HepG2 (cell line): ENCODE measurements around the gene SERPINB10. TPM values are rescaled to one million over a fixed set of nuclear protein-coding genes. Genes with fewer than 3 reads are reported as not detected.

Experiments used
- ATAC-seq: fragments of 200-7000 bp; cut with Tn5 transposase; 3 replicates; pipeline ENCODE4 v1.9.1; 2020; ENCODE audit warnings: mild to moderate bottlenecking, moderate library complexity
- BruUV-seq: library from RNA; stranded (reverse); fragments of 400-500 nt; replicated peaks from 2 replicates; lab custom pipeline; 2021; lab: Mats Ljungman, UMichigan
- CTCF ChIA-PET: fragments of 300-600 bp; formaldehyde crosslinking; extraction: SDS; loops from one replicate; lab custom pipeline; 2021; ENCODE audit warnings: low total read pairs, inconsistent platforms, low intra/inter-chr PET ratio; lab: Yijun Ruan, JAX
- POLR2A ChIA-PET: fragments of 350-600 bp; sonication (Branson Sonifier 250); formaldehyde crosslinking; loops from one replicate; lab custom pipeline; 2020; ENCODE audit warnings: antibody characterized with exemption, inconsistent platforms; lab: Yijun Ruan, JAX
- DNase-seq: peaks from one replicate; pipeline ENCODE4 v3.0.0-alpha.2; 2015; ENCODE audit warnings: low spot score
- FAIRE-seq: peaks from 3 replicates; lab custom pipeline; 2011; peaks lifted over from hg19 to GRCh38; lab: Jason Lieb, UNC
- H2AFZ ChIP-seq: one replicate; pipeline ENCODE4 v1.6.1; 2011; ENCODE audit warnings: low read length, inconsistent platforms
- H3K27ac ChIP-seq: fragments of 300-600 bp; 3 replicates; pipeline ENCODE4 v1.8.0; 2011; ENCODE audit warnings: mixed run types, mild to moderate bottlenecking, mixed read lengths, low read length, inconsistent platforms; ENCODE audit not compliant: insufficient read depth; ENCODE audit errors: extremely low read length
- H3K27me3 ChIP-seq, 2 experiments: fragments of 200-600 bp in 1 of 2; 2 replicates in 1 of 2; 3 replicates in 1 of 2; pipeline versions ENCODE4 v1.6.0 to v1.8.0; 2011; ENCODE audit warnings: low read length in 2 of 2, mild to moderate bottlenecking in 2 of 2, moderate library complexity in 2 of 2, inconsistent platforms in 1 of 2; ENCODE audit not compliant: insufficient read depth in 2 of 2, control insufficient read depth in 1 of 2
- H3K36me3 ChIP-seq, 2 experiments: fragments of 200-600 bp in 1 of 2; replicated peaks in 1 of 2; 2 replicates in 1 of 2; 3 replicates in 1 of 2; pipeline versions ENCODE4 v1.5.1 to v1.8.0; 2011; ENCODE audit warnings: low read length in 2 of 2, inconsistent platforms in 1 of 2; ENCODE audit not compliant: insufficient read depth in 2 of 2, control insufficient read depth in 1 of 2
- H3K4me1 ChIP-seq: 2 replicates; pipeline ENCODE4 v1.5.1; 2012; ENCODE audit warnings: low read length, inconsistent platforms; ENCODE audit not compliant: insufficient read depth
- H3K4me2 ChIP-seq: 2 replicates; pipeline ENCODE4 v1.6.0; 2011; ENCODE audit warnings: low read depth, low read length, inconsistent platforms
- H3K4me3 ChIP-seq, 3 experiments: fragments of 200-600 bp in 1 of 3; sonication (generic), shearing (Covaris generic) in 1 of 3; replicated peaks in 1 of 3; 2 replicates each; pipeline ENCODE4 v1.5.1; 2011 to 2016; ENCODE audit warnings: low read length in 3 of 3, inconsistent platforms in 2 of 3, low read depth in 2 of 3, mild to moderate bottlenecking in 2 of 3, control low read depth in 1 of 3, mixed read lengths in 1 of 3; ENCODE audit not compliant: insufficient read depth in 1 of 3
- H3K79me2 ChIP-seq: one replicate; pipeline ENCODE4 v1.6.1; 2011; ENCODE audit warnings: low read length, inconsistent platforms; ENCODE audit not compliant: insufficient read depth
- H3K9ac ChIP-seq: 2 replicates; pipeline ENCODE4 v1.6.0; 2011; ENCODE audit warnings: mild to moderate bottlenecking, low read depth, low read length, inconsistent platforms; ENCODE audit not compliant: insufficient read depth
- H3K9me3 ChIP-seq: 2 replicates; pipeline ENCODE4 v1.5.1; 2012; ENCODE audit warnings: mild to moderate bottlenecking, low read length
- H4K20me1 ChIP-seq: 2 replicates; pipeline ENCODE4 v1.6.0; 2011; ENCODE audit warnings: inconsistent platforms, mild to moderate bottlenecking, low read length, moderate library complexity; ENCODE audit not compliant: insufficient read depth
- CBX5 ChIP-seq: sonication (generic); formaldehyde crosslinking; IDR thresholded peaks from 2 replicates; pipeline ENCODE4 v1.4.0; 2020; ENCODE audit warnings: missing genetic modification reagents, borderline replicate concordance
- EP300 ChIP-seq, 3 experiments: sonication (generic) in 1 of 3; formaldehyde crosslinking in 1 of 3; IDR thresholded peaks; 2 replicates each; pipeline versions ENCODE4 v1.5.1 to v1.6.1; 2011 to 2020; ENCODE audit warnings: low read depth in 2 of 3, low read length in 2 of 3, borderline replicate concordance in 1 of 3, improper control_type of control experiment in 1 of 3, mild to moderate bottlenecking in 1 of 3, missing genetic modification reagents in 1 of 3, moderate library complexity in 1 of 3
- FOXM1 ChIP-seq: sonication (generic); formaldehyde crosslinking; IDR thresholded peaks from 2 replicates; pipeline ENCODE4 v1.5.0; 2020; ENCODE audit warnings: missing genetic modification reagents
- GABPA ChIP-seq, 2 experiments: IDR thresholded peaks; 2 replicates each; pipeline ENCODE4 v1.6.1; 2011 to 2016; ENCODE audit warnings: low read depth in 2 of 2, low read length in 1 of 2, missing biosample characterization in 1 of 2, missing genetic modification characterization in 1 of 2
- LBX2 ChIP-seq: sonication (generic); formaldehyde crosslinking; IDR thresholded peaks from 2 replicates; pipeline ENCODE4 v1.5.0; 2020; ENCODE audit warnings: missing genetic modification reagents, mild to moderate bottlenecking, borderline replicate concordance
- PRDM15 ChIP-seq: sonication (generic); formaldehyde crosslinking; IDR thresholded peaks from 2 replicates; pipeline ENCODE4 v1.4.0; 2020; ENCODE audit warnings: missing genetic modification reagents
- SCMH1 ChIP-seq: sonication (generic); formaldehyde crosslinking; IDR thresholded peaks from 2 replicates; pipeline ENCODE4 v1.9.0; 2021; ENCODE audit warnings: missing genetic modification reagents, mild to moderate bottlenecking, borderline replicate concordance
- SNRNP70 ChIP-seq: fragments of 200-400 bp; formaldehyde crosslinking; IDR thresholded peaks from 2 replicates; pipeline ENCODE4 v1.6.1; 2017; ENCODE audit warnings: mild to moderate bottlenecking, low read depth, low read length, moderate library complexity
- TOPORS ChIP-seq: sonication (generic); formaldehyde crosslinking; IDR thresholded peaks from 2 replicates; pipeline ENCODE4 v1.8.0; 2023; ENCODE audit warnings: mild to moderate bottlenecking, missing genetic modification reagents
- ZFP90 ChIP-seq: sonication (generic); formaldehyde crosslinking; IDR thresholded peaks from 2 replicates; pipeline ENCODE4 v1.8.0; 2022; ENCODE audit warnings: missing genetic modification reagents, mild to moderate bottlenecking, inconsistent platforms, borderline replicate concordance
- ZNF496 ChIP-seq: sonication (generic); formaldehyde crosslinking; IDR thresholded peaks from 2 replicates; pipeline ENCODE4 v1.8.1; 2023; ENCODE audit warnings: mild to moderate bottlenecking, moderate library complexity, missing genetic modification reagents; ENCODE audit not compliant: insufficient replicate concordance
- ZNF549 ChIP-seq: sonication (generic); formaldehyde crosslinking; IDR thresholded peaks from 2 replicates; pipeline ENCODE4 v1.5.0; 2020; ENCODE audit warnings: missing genetic modification reagents
- ZNF607 ChIP-seq: sonication (generic); formaldehyde crosslinking; IDR thresholded peaks from 2 replicates; pipeline ENCODE4 v1.5.1; 2020; ENCODE audit warnings: missing genetic modification reagents, mild to moderate bottlenecking, borderline replicate concordance
- ZNF652 ChIP-seq: IDR thresholded peaks from 2 replicates; pipeline ENCODE4 v1.6.1; 2016; ENCODE audit warnings: low read depth, borderline replicate concordance
- ZNF737 ChIP-seq: sonication (generic); formaldehyde crosslinking; IDR thresholded peaks from 2 replicates; pipeline ENCODE4 v1.5.0; 2020; ENCODE audit warnings: missing genetic modification reagents, mild to moderate bottlenecking, borderline replicate concordance
- ZNF775 ChIP-seq: sonication (generic); formaldehyde crosslinking; IDR thresholded peaks from 2 replicates; pipeline ENCODE4 v1.4.0; 2020; ENCODE audit warnings: missing genetic modification reagents, mild to moderate bottlenecking, moderate library complexity, borderline replicate concordance
- WGBS: methylation state at CpG from one replicate; pipeline ENCODE4 v1.1.6; 2017; ENCODE audit warnings: low lambda C conversion rate; 5-methylcytosine and 5-hydroxymethylcytosine counted together
- in situ Hi-C: cut with HindIII; loops from 2 replicates; pipeline ENCODE4 v1.10.0; 2017; ENCODE audit warnings: low pct_unique_long_range_greater_than_20kb; ENCODE audit not compliant: extremely low pct_ligation_motif_present
- intact Hi-C: fragments of 100-400 bp; cut with micrococcal nuclease; formaldehyde crosslinking; loops from one replicate; pipeline ENCODE4 v1.10.0; 2022; ENCODE audit not compliant: unreplicated experiment
- polyA plus RNA-seq, 8 experiments: library from polyadenylated mRNA; depleted of rRNA in 3 of 8; stranded (reverse) in 7 of 8; unstranded in 1 of 8; fragments of >200 nt; fragmentation: Illumina TruSeq in 4 of 8; extraction: Trizol in 4 of 8; gene quantifications; 2 replicates each; pipeline versions ENCODE4 v1.2.1 to v1.2.3, GENCODE V29; 2011 to 2016; ENCODE audit warnings: low read depth in 4 of 8, missing spikeins in 1 of 8, mixed read lengths in 1 of 8; ENCODE audit not compliant: insufficient read depth in 1 of 8
- total RNA-seq, 5 experiments: library from RNA; depleted of rRNA; stranded (reverse); fragments of >200 nt; fragmentation: Illumina TruSeq; extraction: Trizol; gene quantifications; 2 replicates each; pipeline ENCODE4 v1.2.3, GENCODE V29; 2016; ENCODE audit warnings: low read depth in 1 of 5

SERPINB10 gene
- total and polyA plus RNA-seq, 2 of the 13 experiments (the other 11 are each of a cell fraction or from before 2014, with no cell fraction given) = not detected

DNA sequence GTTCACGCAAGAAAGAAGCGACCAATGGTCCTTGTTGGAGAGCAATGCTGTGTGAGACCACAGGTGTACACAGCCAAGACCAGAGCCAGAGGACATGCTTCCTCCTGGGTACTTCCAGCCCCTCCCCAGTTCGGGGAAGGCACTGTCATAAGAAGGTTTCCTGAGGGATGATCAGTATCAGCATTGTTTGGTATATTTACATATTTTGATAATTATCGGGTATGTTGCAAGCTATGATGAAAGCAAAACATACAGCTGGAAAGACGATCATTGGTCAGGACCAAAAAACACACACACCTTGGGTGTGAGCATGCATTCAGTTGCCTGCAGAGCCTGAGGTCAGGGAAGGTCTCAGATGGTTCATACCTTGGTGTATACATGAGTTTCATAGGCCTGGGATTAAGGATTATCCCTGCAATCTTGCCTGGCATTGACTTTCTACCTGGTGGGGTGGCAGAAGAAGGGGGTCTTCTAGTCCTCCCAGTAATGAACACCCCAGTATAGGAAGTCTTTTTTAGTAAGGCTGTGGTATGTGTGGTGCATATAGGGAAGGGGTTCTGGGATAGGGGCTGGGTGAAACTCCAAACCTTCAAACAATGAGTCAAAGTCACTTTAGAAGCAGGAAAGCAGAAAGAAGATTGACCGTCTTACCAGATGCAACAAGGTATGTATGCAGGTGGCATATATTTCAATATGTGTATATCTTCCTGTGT, 17.4 kb upstream of the SERPINB10 start:
- FAIRE-seq = no peak
- Histone ChIP-seq H3K27me3 (0 out of 5 replicates have a peak, but pooled peaks cover 0 to 3% of the 10 kb centered on the region in 2 experiments), H2AFZ (no peak overlapping the region), H3K27ac (no peak overlapping the region), H3K9ac (no peak overlapping the region), H3K9me3 (no peaks in the 10 kb centered on the region), H3K4me2 (no peak overlapping the region), H3K36me3 (no peaks in the 10 kb centered on the region), H3K79me2 (no peaks in the 10 kb centered on the region), H3K4me1 (no peaks in the 10 kb centered on the region), H3K4me3 (no peak overlapping the region), H4K20me1 (no peaks in the 10 kb centered on the region)
- POLR2A ChIA-PET = no interaction called here
- intact Hi-C loops = no loop called here
- in situ Hi-C loops = loop anchor here (10.0 kb wide), 1 partner anchor 84 kb away; the partner anchor contains the start of gene SERPINB8
- CTCF ChIA-PET = interaction anchor here (1.1 to 1.8 kb wide), 3 partner anchors 46 to 104 kb away, joined by 5 to 20 read pairs (median 9); no protein-coding TSS in a partner anchor
- no peak for ATAC-seq
- DNase-seq = no peak
- no TSS peak for BruUV-seq
- 8% methylated on average over 6 of the region's 6 CpGs for WGBS
- TF ChIP-seq CBX5 = no peak
- no peak for TF ChIP-seq PRDM15 (CRISPR knock-in tag)
- no peak for TF ChIP-seq ZNF496 (CRISPR knock-in tag)
- TF ChIP-seq ZNF652 = no peak
- no peak for TF ChIP-seq SCMH1
- no peak for TF ChIP-seq LBX2 (CRISPR knock-in tag)
- TF ChIP-seq EP300 (IDR thresholded peaks at IDR 0.05; ENCODE audit: low read depth in 2 of 2, low read length in 2 of 2) = no peak
- no peak for TF ChIP-seq EP300 (CRISPR knock-in tag; IDR thresholded peaks at IDR 0.05; ENCODE audit: borderline replicate concordance)
- no peak for TF ChIP-seq ZNF549 (CRISPR knock-in tag)
- TF ChIP-seq ZNF607 (CRISPR knock-in tag) = no peak
- TF ChIP-seq SNRNP70 = no peak
- TF ChIP-seq FOXM1 (CRISPR knock-in tag) = no peak
- no peak for TF ChIP-seq ZFP90
- no peak for TF ChIP-seq ZNF775
- no peak for TF ChIP-seq TOPORS (CRISPR knock-in tag)
- TF ChIP-seq GABPA (IDR thresholded peaks at IDR 0.05; ENCODE audit: low read depth, low read length) = no peak
- TF ChIP-seq GABPA (CRISPR knock-in tag; IDR thresholded peaks at IDR 0.05; ENCODE audit: low read depth) = no peak
- no peak for TF ChIP-seq ZNF737 (CRISPR knock-in tag)
